Cardiac fibroblast (primary cell): Measurements from ENCODE around the gene PLCD4.

Experiments used
- DNase-seq, 2 donors: peaks; one replicate each; pipeline versions ENCODE4 v3.0.0 to v3.0.0-alpha.2; 2010; ENCODE audit warnings: low read depth in 2 of 2
- H3K4me3 ChIP-seq, 2 donors: replicated peaks in 1 of 2; 1 replicate in 1 of 2; 2 replicates in 1 of 2; pipeline ENCODE4 v1.5.1; 2011; ENCODE audit warnings: low read depth in 2 of 2, low read length in 2 of 2, mild to moderate bottlenecking in 2 of 2, moderate library complexity in 1 of 2
- CTCF ChIP-seq: IDR thresholded peaks from one replicate; pipeline ENCODE4 v1.5.1; 2011; ENCODE audit warnings: low read depth, mild to moderate bottlenecking, low read length, inconsistent platforms

The PLCD4 gene

GRCh38 chr2:218618102-218618860 is 10.6 kb downstream of the PLCD4 start:
- H3K4me3 ChIP-seq, result no peak overlapping the region
- DNase-seq, result no peak
- no peak for TF ChIP-seq CTCF

- TF ChIP-seq CTCF, result no peak
- DNase-seq, result no peak
- H3K4me3 ChIP-seq, result no peak overlapping the region
Observed at GRCh38 chr2:218621007-218621406, 13.3 kb downstream of the PLCD4 start.

- DNase-seq, result peak; percentile 33 to 62
- H3K4me3 ChIP-seq, result no peak overlapping the region
- TF ChIP-seq CTCF, result no peak
Observed at GRCh38 chr2:218622606-218623365, 15.1 kb downstream of the PLCD4 start.

GRCh38 chr2:218623366-218623705 is 15.6 kb downstream of the PLCD4 start:
- DNase-seq, result no peak
- H3K4me3 ChIP-seq, result no peak overlapping the region
- no peak for TF ChIP-seq CTCF

- H3K4me3 ChIP-seq, result no peak overlapping the region
- DNase-seq, result no peak
- no peak for TF ChIP-seq CTCF
Observed at GRCh38 chr2:218626369-218626768, 18.7 kb downstream of the PLCD4 start.

GRCh38 chr2:218627939-218628338 is 20.2 kb downstream of the PLCD4 start:
- no peak for DNase-seq
- no peak for TF ChIP-seq CTCF
- H3K4me3 ChIP-seq, result no peak overlapping the region

GRCh38 chr2:218631837-218632236 is 24.1 kb downstream of the PLCD4 start:
- TF ChIP-seq CTCF, result no peak
- DNase-seq, result peak; percentile 68 to 84
- no peak overlapping the region for H3K4me3 ChIP-seq
